ENCODE results near the gene CAMTA1. TPM values are rescaled to one million over a fixed set of nuclear protein-coding genes. Genes with fewer than 3 reads are reported as not detected.

CAMTA1 gene
- total and polyA plus RNA-seq, 9 of the 15 experiments (the other 6 are each of a cell fraction or from before 2014, with no cell fraction given) = 43.9 to 161 (median 65.9) TPM

GRCh38 chr1:7372477-7373120, 587.3 kb downstream of the CAMTA1 start (continued):
- TF ChIP-seq PATZ1 (CRISPR knock-in tag; IDR thresholded peaks at IDR 0.05; ENCODE audit: borderline replicate concordance) (no peak), IFI16 (CRISPR knock-in tag; IDR thresholded peaks at IDR 0.05) (no peak), ZNF282 (CRISPR knock-in tag; IDR thresholded peaks at IDR 0.05) (no peak), NFATC3 (IDR thresholded peaks at IDR 0.05) (no peak), FOXP1 (CRISPR knock-in tag; IDR thresholded peaks at IDR 0.05) (no peak), ZNF395 (CRISPR knock-in tag; IDR thresholded peaks at IDR 0.05) (no peak), ZNF316 (IDR thresholded peaks at IDR 0.05) (no peak), ZNF655 (CRISPR knock-in tag; IDR thresholded peaks at IDR 0.05) (no peak), LEF1 (IDR thresholded peaks at IDR 0.05) (no peak), PRMT5 (CRISPR knock-in tag; IDR thresholded peaks at IDR 0.05) (no peak), PCBP1 (IDR thresholded peaks at IDR 0.05; ENCODE audit: low read depth, low read length, poor library complexity, severe bottlenecking) (no peak), CREM (IDR thresholded peaks at IDR 0.05; ENCODE audit: low read depth) (peak; percentile 85), EP300 (IDR thresholded peaks at IDR 0.05; ENCODE audit: low read length) (no peak), HMG20B (CRISPR knock-in tag; IDR thresholded peaks at IDR 0.05) (no peak), U2AF2 (optimal IDR thresholded peaks at IDR 0.05; ENCODE audit: low read depth, low read length) (no peak), STAT6 (CRISPR knock-in tag; IDR thresholded peaks at IDR 0.05) (no peak), MTA1 (IDR thresholded peaks at IDR 0.05; ENCODE audit: borderline replicate concordance) (peak; percentile 77; the same call in 1 of the 2 replicates), GABPA (tag; conservative IDR thresholded peaks at IDR 0.05; ENCODE audit: low read depth) (peak; percentile 43), XRCC4 (IDR thresholded peaks at IDR 0.05; ENCODE audit: extremely low read depth, insufficient read depth, insufficient read length) (no peak), CHD2 (IDR thresholded peaks at IDR 0.05; ENCODE audit: low read depth, low read length) (peak; percentile 74), SREBF1 (IDR thresholded peaks at IDR 0.05; ENCODE audit: borderline replicate concordance, low read depth, low read length) (no peak)
